ENCODE data around the gene ATP8A2.
"Not testable (repeated sequence)": the region's sequence is repeated elsewhere in the genome, so short reads cannot be mapped to it uniquely, and the experiment has no call there.

Gene ATP8A2

GRCh38 chr13:26060357-26060756 lies 688.6 kb downstream of the ATP8A2 start:
- no peak for DNase-seq (ENCODE audit: low read depth in 1 of 2, low spot score in 1 of 2)

DNA sequence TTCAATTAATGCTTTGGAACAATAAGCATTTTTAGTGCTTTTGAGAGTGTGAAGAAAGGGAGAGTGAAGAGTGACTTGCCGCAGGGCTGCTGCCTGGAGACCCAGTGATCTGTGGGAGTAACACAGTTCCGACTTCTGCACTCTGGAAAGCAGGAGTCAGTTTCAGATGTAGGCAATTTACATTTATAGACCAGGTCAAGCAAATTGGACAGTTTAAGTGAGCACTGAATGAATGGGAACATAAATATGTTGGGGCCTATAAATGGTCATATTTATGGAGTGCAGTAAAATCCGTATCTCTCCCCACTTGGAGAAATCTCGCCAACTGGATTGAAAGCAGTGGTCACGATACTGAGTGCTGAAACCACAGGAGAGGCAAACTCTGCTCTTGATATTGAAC lies 689.5 kb downstream of the ATP8A2 start:
- DNase-seq (ENCODE audit: low read depth in 1 of 2, low spot score in 1 of 2) = no peak

- DNase-seq (ENCODE audit: low read depth in 1 of 2, low spot score in 1 of 2) = no peak
Measured at GRCh38 chr13:26061947-26062346, 690.2 kb downstream of the ATP8A2 start.

DNA sequence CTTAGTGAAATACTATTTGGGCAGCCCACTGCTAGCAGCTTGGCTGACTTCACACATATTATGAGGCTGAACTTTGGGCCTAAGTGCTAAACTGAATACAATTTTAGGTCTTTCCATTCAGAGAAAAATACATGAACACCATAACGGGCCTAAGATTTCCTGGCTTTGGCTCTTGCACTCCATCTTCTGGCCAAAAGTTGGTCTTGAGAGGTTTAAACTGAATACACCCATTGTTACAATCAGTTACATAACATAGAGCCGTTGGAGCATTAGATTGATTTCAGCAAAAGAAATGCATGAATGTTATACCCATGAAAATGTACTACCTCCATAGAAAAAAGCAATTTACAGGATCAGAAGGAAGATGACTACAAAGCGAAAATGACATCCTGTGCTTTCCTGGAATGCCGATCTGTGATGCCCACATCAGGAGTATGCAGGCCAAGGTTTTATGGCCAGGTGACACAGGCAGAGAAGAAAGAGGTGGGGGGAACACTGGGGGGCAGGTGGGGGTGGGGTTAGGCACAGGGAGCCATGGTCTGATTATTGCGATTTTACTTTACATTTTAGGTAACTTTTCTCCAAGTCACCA lies 691.2 kb downstream of the ATP8A2 start:
- DNase-seq (ENCODE audit: low read depth in 1 of 2, low spot score in 1 of 2) = no peak

- DNase-seq (ENCODE audit: low read depth in 1 of 2, low spot score in 1 of 2) = not testable (repeated sequence)
Measured at GRCh38 chr13:26066492-26066891, 694.7 kb downstream of the ATP8A2 start.

DNA sequence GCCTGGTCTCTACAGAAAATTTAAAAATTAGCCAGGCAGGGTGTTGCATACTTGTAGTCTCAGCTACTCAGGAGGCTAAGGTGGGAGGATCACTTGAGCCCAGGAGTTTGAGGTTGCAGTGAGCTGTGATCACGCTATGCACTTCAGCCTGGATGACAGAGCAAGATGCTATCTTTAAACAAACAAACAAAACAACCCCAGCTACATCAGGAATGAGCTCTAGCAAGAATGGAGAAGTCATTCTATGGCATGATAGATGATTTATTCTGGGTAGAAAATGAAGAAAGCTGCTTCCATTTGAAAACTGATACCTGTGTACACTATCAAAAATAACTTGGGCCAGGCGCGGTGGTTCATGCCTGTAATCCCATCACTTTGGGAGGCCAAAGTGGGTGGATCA lies 695.8 kb downstream of the ATP8A2 start:
- no peak for DNase-seq (ENCODE audit: low read depth in 1 of 2, low spot score in 1 of 2)

GRCh38 chr13:26068372-26068771 lies 696.6 kb downstream of the ATP8A2 start:
- DNase-seq (ENCODE audit: low read depth in 1 of 2, low spot score in 1 of 2) = not testable (repeated sequence)

DNA sequence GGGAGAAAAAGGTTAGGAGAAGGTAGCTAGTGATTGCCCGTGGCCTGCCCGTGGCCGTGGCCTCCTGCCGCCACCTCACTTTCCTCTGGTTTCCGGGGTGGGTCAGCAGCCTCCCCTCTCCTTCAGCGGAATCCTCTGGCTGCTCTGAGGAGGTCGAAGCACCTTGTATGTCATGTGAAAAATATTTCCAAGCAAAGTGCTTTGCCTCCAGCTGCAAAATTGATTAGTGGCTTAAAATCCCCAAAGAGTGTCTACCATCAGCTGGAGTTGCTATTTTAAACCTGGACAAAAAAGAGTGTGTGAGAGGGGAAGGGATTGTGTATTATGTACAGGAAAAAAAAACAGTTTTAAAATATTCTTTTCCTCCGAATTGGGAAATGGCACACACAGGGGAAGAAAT lies 697.9 kb downstream of the ATP8A2 start:
- DNase-seq (ENCODE audit: low read depth in 1 of 2, low spot score in 1 of 2) = not testable (repeated sequence)

DNA sequence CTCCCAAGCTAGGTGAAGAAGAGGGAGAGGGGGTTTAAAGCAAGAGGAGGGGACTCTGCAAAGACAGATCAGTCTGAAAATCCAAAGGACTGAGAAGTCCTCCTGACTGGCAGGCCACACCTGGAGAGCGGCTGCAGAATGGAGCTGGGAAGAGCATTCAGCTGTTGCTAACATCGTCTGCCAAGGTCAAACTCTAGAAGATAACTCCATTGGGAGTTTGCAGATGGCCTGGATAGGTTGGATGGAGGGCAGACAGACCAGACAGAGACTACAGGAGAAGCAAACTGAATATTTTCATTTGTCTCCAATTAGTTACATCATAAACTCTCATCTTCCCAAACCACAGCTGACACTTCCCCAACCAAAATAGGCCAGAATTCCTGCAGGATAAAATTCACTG lies 699.9 kb downstream of the ATP8A2 start:
- no peak for DNase-seq (ENCODE audit: low read depth in 1 of 2, low spot score in 1 of 2)

GRCh38 chr13:26072335-26072734 lies 700.6 kb downstream of the ATP8A2 start:
- DNase-seq (ENCODE audit: low read depth in 1 of 2, low spot score in 1 of 2) = not testable (repeated sequence)

- DNase-seq (ENCODE audit: low read depth in 1 of 2, low spot score in 1 of 2) = no peak
Measured at GRCh38 chr13:26074706-26075105, 702.9 kb downstream of the ATP8A2 start.

Measured in stimulated activated CD4-positive, alpha-beta T cell treated with anti-CD3 and anti-CD28 coated beads, Interleukin-15, amount 100 ng/mL, for 1 hour (primary cell).